IPS-18c (cell line): ENCODE results near the gene CHST9.
"Not testable (repeated sequence)": the region's sequence is repeated elsewhere in the genome, so short reads cannot be mapped to it uniquely, and the experiment has no call there.

Source experiments
- H3K4me3 ChIP-seq: 2 replicates; pipeline ENCODE4 v1.7.0; 2013; ENCODE audit warnings: low read depth, mild to moderate bottlenecking, low read length, moderate library complexity; ENCODE audit not compliant: insufficient read depth
- H3K9me3 ChIP-seq: one replicate; pipeline ENCODE4 v1.6.1; 2013; ENCODE audit warnings: mild to moderate bottlenecking, low read length, moderate library complexity; ENCODE audit not compliant: control insufficient read depth, insufficient read depth

CHST9 gene

DNA sequence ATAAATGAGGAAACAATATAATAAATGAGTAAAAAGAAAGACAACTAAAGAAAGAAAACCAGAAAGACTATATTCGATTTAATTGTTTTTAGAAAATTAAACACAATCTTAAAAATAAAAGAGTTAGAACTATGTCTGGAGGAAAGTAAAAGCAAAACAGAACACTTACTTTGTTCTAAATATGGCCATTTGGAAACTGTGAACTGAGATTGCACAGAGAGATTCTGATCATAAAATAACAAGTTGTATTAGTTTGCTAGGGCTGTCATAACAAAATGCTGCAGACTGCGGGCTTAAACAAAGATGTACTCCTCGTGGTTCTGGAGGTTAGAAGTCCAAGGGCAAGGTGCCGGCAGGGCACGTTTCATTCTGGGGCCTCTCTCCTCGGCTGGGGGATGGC lies 191.5 kb downstream of the CHST9 start:
- no peaks in the 10 kb centered on the region for H3K9me3 ChIP-seq
- no peak overlapping the region for H3K4me3 ChIP-seq

DNA sequence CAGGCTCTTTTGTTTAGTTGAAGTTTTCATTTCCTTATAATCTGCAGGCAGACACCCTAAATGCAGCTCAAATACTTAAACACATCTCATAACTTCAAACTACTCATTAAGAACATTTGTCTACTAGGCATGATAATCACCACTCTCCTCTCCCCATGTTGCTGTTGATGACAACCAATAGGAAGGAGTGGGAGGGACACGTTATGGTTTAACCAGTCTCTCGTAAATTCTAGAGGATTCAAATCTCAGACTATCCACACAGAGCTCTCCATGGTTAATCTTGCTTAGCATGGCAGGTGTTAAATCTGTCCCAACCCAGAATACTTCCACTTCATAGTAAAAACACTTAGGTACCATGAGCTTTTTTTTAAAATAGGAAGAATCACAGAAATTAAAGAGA lies 192.2 kb downstream of the CHST9 start:
- H3K9me3 ChIP-seq = no peaks in the 10 kb centered on the region
- H3K4me3 ChIP-seq = no peak overlapping the region

DNA sequence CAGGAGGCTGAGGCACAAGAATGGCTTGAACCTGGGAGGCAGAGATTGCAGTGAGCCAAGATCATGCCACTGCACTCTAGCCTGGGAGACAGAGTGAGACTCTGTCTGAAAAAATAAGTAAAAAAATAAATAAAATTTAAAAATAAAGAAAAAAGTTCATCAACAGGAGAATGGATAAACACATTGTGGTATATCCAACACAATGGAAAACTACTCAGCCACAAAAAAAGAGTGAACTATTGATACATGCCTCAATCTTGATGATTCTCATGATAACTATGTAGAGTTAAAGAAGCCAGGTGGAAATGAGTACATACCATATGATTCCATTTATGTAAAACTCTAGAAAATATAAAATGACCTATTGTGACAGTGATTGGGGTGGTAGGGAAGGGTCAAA lies 195.3 kb downstream of the CHST9 start:
- Histone ChIP-seq H3K4me3 (no peak overlapping the region), H3K9me3 (no peaks in the 10 kb centered on the region)

DNA sequence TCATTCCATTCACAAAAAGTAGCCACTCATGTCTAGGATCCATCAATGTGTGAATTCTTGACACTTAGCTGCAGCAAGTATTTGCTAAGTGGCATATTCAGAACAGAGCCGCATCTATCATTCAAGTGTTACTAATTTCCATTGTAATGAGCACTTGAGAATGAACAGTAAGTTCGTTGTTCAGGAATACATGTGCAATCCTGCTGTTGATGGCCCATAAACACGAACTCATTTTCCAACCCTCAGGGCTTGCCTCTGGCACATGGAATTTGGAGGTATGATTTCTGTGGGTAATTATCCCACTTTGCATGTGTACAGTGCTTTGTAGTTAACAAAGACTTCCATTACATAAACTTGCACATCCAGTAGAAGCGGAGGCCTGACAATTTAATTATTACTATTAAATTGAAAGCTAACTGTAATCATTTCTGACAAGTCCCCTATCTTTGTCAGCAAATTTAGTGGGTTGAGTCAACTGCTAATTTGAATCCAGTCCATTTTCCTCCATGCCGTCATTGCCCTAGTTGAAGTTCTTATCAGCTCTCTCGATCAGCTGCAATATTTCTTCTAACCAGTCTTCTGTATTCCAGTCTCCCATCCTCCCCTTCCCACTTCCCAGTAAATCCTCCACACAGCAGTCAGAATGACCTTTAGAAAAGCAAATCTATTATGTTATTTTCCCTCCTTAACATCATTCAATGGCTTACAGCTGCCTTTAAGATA lies 203.6 kb downstream of the CHST9 start:
- H3K9me3 ChIP-seq = no peaks in the 10 kb centered on the region
- no peak overlapping the region for H3K4me3 ChIP-seq

DNA sequence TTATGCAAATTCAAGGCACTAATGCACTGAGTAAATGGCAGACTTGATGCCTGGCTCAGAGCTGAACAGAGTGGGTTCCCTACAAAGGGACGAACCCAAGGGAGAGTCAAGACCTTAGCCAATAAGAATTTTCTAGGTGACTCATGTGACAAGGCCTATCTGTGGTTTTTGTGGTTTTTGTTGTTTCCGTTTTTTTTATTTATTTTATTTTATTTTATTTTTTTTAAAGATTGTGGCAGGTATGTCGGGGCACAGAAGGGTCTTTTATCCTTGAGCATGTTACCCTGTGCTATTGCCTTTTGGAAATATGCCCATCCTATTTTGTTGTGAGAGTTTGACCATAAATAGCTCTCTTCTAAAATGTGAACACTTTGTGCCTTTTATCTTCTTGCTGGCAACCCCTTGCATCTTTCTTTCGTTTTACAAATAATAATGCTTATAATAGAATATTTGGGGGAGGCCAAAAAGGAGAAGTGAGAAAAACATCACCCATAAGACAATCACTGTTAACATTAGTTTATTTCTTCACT lies 206.2 kb downstream of the CHST9 start:
- no peak overlapping the region for H3K4me3 ChIP-seq

DNA sequence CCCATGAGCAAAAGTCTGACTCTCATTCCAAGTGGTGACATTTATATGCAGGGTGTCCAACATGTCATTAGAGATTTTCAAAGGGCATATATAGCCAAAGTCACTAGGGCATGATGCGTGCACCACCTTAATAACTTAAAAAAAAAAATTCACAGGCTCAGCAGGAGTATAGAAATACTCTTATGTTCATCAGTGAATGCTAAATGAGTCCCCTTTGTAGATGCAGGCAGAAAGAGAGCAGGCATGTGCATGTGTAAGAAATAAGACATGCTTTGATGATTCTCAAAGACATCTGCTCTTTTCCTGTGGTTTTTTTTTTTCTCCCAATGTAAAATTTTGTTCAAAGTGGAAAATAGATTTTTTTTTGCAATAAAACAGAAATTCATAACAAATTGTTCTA lies 207.3 kb downstream of the CHST9 start:
- H3K9me3 ChIP-seq = no peaks in the 10 kb centered on the region
- H3K4me3 ChIP-seq = no peak overlapping the region

More for the DNA sequence above, 206.2 kb downstream of the CHST9 start:
- no peaks in the 10 kb centered on the region for H3K9me3 ChIP-seq

DNA sequence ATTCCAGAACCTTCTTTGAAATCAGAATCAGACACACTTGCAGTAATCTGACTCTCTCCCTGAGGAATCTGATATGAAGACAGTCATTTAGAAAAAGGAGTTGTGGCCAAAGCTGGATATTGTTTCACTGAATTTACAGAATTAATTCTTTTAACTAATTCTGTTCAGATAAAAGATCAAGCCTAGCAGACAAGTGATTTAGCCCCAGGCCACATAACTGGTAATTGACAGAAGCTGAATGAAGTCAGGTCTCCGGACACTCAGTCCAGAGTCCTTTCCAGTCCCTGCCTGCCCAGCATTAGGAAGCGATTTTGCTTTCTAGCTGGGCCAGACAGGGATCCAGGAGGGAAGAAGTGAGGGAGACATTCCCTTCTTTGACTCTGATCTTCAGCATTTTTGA lies 208.9 kb downstream of the CHST9 start:
- H3K4me3 ChIP-seq = no peak overlapping the region

DNA sequence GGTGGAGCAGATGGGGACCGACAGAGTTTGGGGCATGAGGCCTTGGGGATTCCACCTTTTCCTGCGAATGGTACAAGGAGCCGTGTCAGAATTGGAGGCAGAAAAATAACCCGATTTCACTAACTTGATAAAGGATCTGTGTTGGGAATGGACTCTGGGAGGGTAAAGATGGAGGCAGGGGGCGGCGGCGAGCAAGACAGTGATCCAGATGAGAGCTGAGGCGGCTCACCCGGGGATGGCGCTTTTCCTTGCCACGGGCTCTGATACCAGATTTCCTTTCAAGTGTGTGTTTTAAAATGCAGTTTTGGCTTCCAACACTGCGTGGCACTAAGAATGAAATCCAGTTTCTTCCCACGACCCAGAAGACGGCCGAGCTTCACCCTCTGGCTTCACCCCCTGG lies 212.6 kb downstream of the CHST9 start:
- H3K4me3 ChIP-seq, H3K9me3 ChIP-seq: not testable (repeated sequence)

More for the DNA sequence above, 208.9 kb downstream of the CHST9 start:
- H3K9me3 ChIP-seq = no peaks in the 10 kb centered on the region

DNA sequence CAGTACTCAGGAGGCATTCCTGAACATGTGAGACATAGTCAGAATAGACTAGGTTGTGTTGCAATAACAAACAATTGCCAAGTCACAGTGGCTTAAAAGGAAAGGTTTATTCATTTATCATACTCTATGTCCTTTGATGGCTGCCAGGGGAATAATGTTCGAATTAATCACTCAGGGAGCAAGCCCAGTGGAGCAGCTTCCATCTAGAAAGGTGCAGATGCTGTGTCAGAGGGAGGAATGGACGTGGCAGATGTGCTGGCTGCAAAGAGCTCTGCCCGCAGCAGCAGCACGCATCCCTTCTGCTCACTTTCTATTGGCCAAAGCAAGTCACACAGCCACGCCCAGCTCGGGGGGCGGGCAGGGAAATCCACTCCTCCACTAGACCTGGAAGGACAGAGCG lies 213.7 kb downstream of the CHST9 start:
- Histone ChIP-seq H3K9me3 (no peaks in the 10 kb centered on the region), H3K4me3 (no peak overlapping the region)

DNA sequence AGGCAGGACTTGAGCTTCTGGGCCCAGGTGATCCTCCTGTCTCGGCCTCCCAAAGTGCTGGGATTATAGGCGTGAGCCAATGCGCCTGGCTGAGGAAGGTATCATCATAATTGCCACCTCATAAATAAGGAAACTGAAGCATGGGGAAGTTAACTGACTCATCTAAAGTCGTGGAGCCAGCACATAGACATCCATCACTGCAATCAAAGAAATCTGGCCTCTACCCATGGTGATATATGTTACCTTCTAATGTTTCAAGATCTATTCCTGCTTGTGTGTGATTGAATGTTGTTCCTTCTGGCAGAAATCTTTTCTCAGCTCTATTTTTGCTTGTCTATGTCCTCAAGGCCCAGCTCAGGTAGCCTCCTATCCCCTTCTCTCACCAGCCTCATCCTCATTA lies 214.5 kb downstream of the CHST9 start:
- Histone ChIP-seq H3K9me3 (no peaks in the 10 kb centered on the region), H3K4me3 (no peak overlapping the region)

DNA sequence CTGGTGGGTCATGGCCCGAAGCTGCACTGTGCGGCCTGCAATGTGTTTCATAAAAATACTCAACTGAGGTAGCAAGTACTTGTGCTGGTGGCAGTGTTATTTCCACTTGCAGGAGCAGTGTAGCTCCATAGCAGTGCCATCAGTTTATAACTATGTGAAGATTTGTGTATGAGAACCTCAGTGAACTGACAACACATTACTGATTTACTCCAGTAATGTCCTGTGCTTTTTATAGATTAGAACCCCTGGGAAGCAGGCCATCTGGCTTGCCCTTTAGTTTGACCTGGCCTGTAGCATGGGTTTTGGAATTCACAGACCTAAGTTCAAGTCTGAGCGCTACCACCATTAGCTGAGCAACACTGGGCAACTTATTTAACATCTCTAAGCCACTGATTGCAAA lies 219.9 kb downstream of the CHST9 start:
- Histone ChIP-seq H3K9me3 (no peaks in the 10 kb centered on the region), H3K4me3 (no peak overlapping the region)

DNA sequence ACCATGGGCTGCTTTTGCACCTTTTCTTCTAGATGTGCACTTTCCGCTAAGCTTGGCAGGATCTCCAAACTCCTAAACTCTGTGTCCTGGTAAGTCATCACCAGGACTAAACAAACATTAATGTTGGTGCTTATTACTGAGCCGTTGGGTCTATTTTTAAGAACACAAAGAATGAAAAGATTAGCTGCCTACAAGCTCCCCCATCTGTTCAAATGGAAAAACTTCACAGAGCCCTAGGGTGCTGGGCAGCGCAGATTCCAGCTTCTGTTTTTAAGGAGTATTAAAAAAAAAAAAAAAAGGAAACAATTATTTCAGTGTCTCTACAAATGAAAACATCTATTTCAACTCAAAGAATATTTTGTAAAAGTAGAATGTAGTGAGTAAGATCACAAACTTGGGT lies 221.8 kb downstream of the CHST9 start:
- H3K4me3 ChIP-seq = no peak overlapping the region
- no peaks in the 10 kb centered on the region for H3K9me3 ChIP-seq

DNA sequence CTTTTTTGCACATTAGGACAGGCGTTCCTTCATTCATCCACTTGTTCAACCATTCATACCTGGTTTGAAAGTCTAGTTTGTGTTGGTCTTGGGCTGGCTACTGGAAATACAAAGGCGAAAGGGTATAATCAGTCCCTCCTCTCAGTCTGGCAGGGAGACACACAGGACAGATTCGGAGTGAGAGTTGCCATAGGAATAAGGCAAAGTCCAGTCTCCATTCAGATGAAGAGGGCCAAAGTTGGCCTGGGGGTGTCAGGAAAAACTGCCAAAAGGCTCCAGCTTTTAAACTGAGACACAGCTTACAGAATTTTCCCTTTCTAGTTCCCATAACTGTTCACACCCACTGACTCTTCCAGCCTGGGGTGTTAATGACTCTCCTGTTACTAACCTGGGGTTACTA lies 223.3 kb downstream of the CHST9 start:
- H3K9me3 ChIP-seq = no peaks in the 10 kb centered on the region
- no peak overlapping the region for H3K4me3 ChIP-seq

DNA sequence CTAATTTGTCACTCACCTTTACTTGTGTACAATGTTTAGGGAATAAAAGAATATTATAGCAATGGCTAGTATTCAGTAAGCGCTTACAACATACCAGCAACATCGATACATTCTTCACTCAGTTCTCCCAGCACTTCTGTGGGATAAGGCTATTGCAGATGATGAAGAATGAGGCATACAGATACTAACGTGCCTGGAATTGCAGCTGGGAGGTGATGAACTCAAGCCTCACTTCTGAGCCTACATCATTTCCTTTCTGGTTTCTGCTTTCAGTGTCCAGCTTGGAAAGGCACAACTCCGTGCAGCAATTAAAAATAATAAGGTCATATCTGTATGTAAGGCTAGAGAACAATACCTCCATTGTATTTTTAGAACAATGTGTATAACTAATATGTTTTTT lies 224.2 kb downstream of the CHST9 start:
- Histone ChIP-seq H3K4me3 (no peak overlapping the region), H3K9me3 (no peaks in the 10 kb centered on the region)

DNA sequence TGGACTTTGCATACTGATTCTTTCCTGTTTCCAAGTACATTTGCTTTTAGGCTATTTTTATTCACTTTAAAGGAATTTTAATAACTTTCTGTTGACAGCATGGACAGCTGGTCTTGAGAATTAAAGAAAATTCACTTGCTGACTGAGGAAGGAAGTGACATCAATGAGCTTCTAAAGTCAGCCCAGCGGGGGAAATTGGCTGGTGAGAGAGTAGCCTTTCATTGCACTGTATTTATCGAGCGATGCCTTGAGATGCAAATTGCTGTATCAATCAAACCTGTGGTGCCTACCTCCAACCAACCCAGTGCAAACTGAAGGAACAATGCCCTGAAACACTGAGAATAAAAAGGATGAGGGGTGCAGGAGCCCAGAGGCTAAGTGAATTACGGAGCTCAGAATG lies 228.2 kb downstream of the CHST9 start:
- Histone ChIP-seq H3K4me3 (no peak overlapping the region), H3K9me3 (no peaks in the 10 kb centered on the region)

DNA sequence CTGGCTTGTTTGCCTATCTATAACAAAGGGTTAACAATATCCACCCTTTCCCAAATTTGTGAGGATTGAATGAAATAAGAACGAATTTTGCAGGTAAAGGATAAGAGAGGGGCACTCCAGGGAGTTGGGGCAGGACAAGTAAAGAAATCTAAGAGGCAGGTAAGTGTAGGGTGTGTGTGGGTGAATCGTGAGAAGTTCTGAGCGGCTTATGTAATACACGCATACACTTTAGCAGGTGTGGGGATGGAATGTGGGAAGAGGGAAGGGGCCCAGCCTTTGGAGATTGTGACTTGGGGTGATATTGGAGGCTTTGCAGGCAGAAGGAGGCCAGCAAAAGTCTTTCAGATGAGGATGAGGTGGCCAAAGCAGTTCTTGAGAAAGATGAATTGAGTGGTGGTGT lies 236.4 kb downstream of the CHST9 start:
- Histone ChIP-seq H3K9me3 (no peaks in the 10 kb centered on the region), H3K4me3 (no peak overlapping the region)

DNA sequence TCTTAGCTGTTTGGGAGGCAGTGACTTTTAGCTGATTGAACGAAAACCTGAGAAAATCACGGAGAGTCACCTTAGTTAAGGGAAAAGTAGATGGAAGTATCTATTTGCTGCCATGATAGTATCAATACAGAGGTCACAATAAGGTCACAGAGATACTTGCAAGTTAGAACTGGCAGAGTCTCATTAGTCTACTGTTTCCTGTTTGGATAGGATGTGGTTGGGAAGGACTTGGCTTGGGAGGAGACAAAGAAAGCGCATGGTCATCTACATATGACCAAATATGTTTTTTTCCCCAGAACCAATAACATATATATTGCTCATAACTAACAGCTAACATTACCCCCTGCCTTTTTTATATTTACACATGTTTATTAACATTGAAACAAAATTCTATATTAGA lies 241.2 kb downstream of the CHST9 start:
- H3K4me3 ChIP-seq = no peak overlapping the region
- H3K9me3 ChIP-seq = no peaks in the 10 kb centered on the region

DNA sequence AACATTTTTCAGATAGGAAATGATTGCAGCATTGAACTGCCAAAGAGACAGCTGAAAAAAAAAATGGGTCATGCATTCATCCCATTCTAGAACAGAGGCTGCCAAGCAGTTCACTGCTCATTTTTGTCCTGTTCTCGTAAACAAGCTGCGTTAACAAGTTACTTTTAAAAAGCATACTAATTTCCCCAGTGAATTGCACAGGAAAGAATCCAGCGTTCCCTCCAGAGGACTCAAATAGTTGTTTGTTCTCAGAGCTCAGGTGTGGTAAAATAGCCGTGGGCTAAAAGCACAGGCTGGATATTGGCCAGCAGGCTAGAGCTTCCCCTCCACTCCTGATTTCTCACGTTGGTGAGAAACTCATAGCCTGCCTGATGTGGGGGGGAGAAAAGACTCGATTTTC lies 243.5 kb downstream of the CHST9 start:
- no peak overlapping the region for H3K4me3 ChIP-seq
- no peaks in the 10 kb centered on the region for H3K9me3 ChIP-seq

DNA sequence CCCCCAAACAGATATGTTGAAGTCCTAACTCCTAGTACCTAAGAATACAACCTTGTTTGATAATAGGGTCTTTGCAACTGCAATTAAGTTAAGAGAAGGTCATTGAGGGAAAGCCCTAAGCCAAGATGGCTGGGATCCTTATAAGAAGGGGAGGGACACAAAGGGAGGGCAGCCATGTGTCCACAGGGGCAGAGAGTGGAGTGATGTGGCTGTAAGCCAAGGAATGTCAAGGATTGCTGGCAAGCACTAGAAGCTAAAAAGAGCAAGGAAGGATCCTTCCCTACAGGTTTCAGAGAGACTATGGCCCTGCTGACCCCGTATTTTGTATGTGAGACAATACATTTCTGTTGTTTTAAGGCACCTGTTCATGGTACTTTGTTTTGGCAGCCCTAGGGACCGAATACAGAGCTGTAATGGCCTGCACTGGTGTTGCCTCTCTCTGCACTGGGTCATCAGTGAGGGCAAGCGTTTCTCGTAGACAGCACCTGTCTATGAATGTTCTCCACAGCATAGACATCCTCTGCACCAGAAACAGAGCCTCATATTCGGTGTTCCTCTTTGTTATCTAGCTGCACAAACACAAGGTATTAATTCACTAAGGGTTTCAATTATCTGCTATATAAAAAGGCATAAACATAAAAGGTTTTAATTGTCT lies 244.2 kb downstream of the CHST9 start:
- H3K9me3 ChIP-seq = no peaks in the 10 kb centered on the region
- H3K4me3 ChIP-seq = no peak overlapping the region
